Left lobe of liver (tissue), 2 donors: ENCODE results near the gene FKBP15. TPM values are rescaled to one million over a fixed set of nuclear protein-coding genes. Genes with fewer than 3 reads are reported as not detected.
"Not testable (repeated sequence)": the region's sequence is repeated elsewhere in the genome, so short reads cannot be mapped to it uniquely, and the experiment has no call there.

Experiments used
- ATAC-seq: fragments of 200-7000 bp; cut with Tn5 transposase; one replicate; pipeline ENCODE4 v1.9.1; 2020; ENCODE audit warnings: mild to moderate bottlenecking, moderate library complexity
- DNase-seq: peaks from one replicate; pipeline ENCODE4 v3.0.0-alpha.2; 2020; ENCODE audit warnings: low spot score
- total RNA-seq: library from RNA; stranded (reverse); gene quantifications from one replicate; pipeline ENCODE4 v1.2.1, GENCODE V29; 2021
- donor health status: DM: no; HTN: no; CAD: no; lungs with moderate emphysema.
- donor health status: DM: no; HTN: yes; CAD: no.

Gene FKBP15
- total RNA-seq, 1 donor from 2014 or later, result 12.2 TPM

GRCh38 chr9:113237026-113237425 is 15.9 kb upstream of the FKBP15 start:
- DNase-seq (no peak), ATAC-seq (no peak)

- peak; percentile 24 for ATAC-seq
- DNase-seq, result not testable (repeated sequence)
These were observed 14.7 kb upstream of the FKBP15 start for GRCh38 chr9:113235701-113236255.

- ATAC-seq (no peak), DNase-seq (no peak)
These were observed 10.6 kb upstream of the FKBP15 start for GRCh38 chr9:113231701-113232100.

- peak; percentile 77 for ATAC-seq
- no peak for DNase-seq
These were observed 7.1 kb upstream of the FKBP15 start for GRCh38 chr9:113228130-113228665.

GRCh38 chr9:113227436-113227835 is 6.4 kb upstream of the FKBP15 start:
- DNase-seq, result no peak
- ATAC-seq, result no peak

- ATAC-seq (no peak), DNase-seq (no peak)
These were observed 2.9 kb upstream of the FKBP15 start for GRCh38 chr9:113223963-113224362.

GRCh38 chr9:113222482-113222841 is 1.4 kb upstream of the FKBP15 start:
- DNase-seq, result peak; percentile 68

GRCh38 chr9:113221800-113222481 is 864 bp upstream of the FKBP15 start:
- DNase-seq (no peak), ATAC-seq (peak; percentile 36)

More at GRCh38 chr9:113222482-113222841, 1.4 kb upstream of the FKBP15 start:
- peak; percentile 54 for ATAC-seq

GRCh38 chr9:113220467-113221002 is 542 bp downstream of the FKBP15 start:
- DNase-seq (no peak), ATAC-seq (no peak)

GRCh38 chr9:113219969-113220368 is 1.1 kb downstream of the FKBP15 start:
- ATAC-seq, result no peak

GRCh38 chr9:113219186-113219936 is 1.7 kb downstream of the FKBP15 start:
- ATAC-seq (no peak), DNase-seq (no peak)

More at GRCh38 chr9:113219969-113220368, 1.1 kb downstream of the FKBP15 start:
- DNase-seq, result no peak

GRCh38 chr9:113216406-113216805 is 4.7 kb downstream of the FKBP15 start:
- no peak for ATAC-seq

GRCh38 chr9:113215132-113215531 is 5.9 kb downstream of the FKBP15 start:
- DNase-seq (no peak), ATAC-seq (no peak)

More at GRCh38 chr9:113216406-113216805, 4.7 kb downstream of the FKBP15 start:
- no peak for DNase-seq

- ATAC-seq (peak; percentile 58), DNase-seq (no peak)
These were observed 10.3 kb downstream of the FKBP15 start for GRCh38 chr9:113210815-113211214.

GRCh38 chr9:113205861-113206260 is 15.2 kb downstream of the FKBP15 start:
- ATAC-seq (no peak), DNase-seq (no peak)

GRCh38 chr9:113205432-113205831 is 15.6 kb downstream of the FKBP15 start:
- DNase-seq (no peak), ATAC-seq (no peak)

GRCh38 chr9:113199683-113200329 is 21.3 kb downstream of the FKBP15 start:
- DNase-seq (peak; percentile 58), ATAC-seq (peak; percentile 99)

GRCh38 chr9:113192455-113192854 is 28.6 kb downstream of the FKBP15 start:
- ATAC-seq, result no peak

GRCh38 chr9:113187929-113188595 is 33.0 kb downstream of the FKBP15 start:
- ATAC-seq, result peak; percentile 71
- DNase-seq, result no peak

More at GRCh38 chr9:113192455-113192854, 28.6 kb downstream of the FKBP15 start:
- DNase-seq, result no peak

GRCh38 chr9:113186137-113186755 is 34.8 kb downstream of the FKBP15 start:
- ATAC-seq (no peak), DNase-seq (no peak)
